Measurements from ENCODE around the gene HELB.

DNA sequence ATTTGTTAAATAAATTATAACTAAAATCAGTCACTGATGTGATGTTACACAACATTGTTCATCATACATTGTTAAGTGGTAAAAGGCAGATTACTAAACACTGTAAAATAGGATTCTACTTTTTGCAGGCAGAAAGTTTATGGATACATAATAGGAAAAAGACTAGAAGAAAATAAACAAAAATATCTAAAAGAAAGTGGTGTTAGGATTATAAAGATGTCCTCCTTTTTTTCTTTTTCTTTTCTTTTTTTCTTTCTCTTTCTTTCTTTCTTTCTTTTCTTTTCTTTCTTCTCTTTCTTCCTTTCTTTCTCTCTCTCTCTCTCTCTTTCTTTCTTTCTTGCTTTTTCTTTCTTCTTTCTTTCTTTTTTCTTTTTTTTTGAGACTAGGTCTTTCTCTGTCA, 39.6 kb upstream of the HELB start:
- TF ChIP-seq, protein P1, sequence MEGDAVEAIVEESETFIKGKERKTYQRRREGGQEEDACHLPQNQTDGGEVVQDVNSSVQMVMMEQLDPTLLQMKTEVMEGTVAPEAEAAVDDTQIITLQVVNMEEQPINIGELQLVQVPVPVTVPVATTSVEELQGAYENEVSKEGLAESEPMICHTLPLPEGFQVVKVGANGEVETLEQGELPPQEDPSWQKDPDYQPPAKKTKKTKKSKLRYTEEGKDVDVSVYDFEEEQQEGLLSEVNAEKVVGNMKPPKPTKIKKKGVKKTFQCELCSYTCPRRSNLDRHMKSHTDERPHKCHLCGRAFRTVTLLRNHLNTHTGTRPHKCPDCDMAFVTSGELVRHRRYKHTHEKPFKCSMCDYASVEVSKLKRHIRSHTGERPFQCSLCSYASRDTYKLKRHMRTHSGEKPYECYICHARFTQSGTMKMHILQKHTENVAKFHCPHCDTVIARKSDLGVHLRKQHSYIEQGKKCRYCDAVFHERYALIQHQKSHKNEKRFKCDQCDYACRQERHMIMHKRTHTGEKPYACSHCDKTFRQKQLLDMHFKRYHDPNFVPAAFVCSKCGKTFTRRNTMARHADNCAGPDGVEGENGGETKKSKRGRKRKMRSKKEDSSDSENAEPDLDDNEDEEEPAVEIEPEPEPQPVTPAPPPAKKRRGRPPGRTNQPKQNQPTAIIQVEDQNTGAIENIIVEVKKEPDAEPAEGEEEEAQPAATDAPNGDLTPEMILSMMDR (IDR thresholded peaks at IDR 0.05), result no peak
- no peak for TF ChIP-seq POLR2A (IDR thresholded peaks at IDR 0.05)

Measured in right lobe of liver (tissue), 4 donors.